Skeletal muscle satellite cell (primary cell): ENCODE results near the gene DPPA5.
"Not testable (repeated sequence)": the region's sequence is repeated elsewhere in the genome, so short reads cannot be mapped to it uniquely, and the experiment has no call there.

Source experiments
- H3K27me3 ChIP-seq: 2 replicates; pipeline ENCODE4 v1.7.0; 2013; ENCODE audit warnings: low read length; ENCODE audit not compliant: control insufficient read depth, insufficient read depth
- H3K36me3 ChIP-seq: 2 replicates; pipeline ENCODE4 v1.7.0; 2013; ENCODE audit warnings: mild to moderate bottlenecking, control low read depth, low read length; ENCODE audit not compliant: insufficient read depth
- H3K4me1 ChIP-seq: 2 replicates; pipeline ENCODE4 v1.7.0; 2013; ENCODE audit warnings: low read length; ENCODE audit not compliant: control insufficient read depth, insufficient read depth
- H3K4me2 ChIP-seq: 2 replicates; pipeline ENCODE4 v1.7.0; 2013; ENCODE audit warnings: mild to moderate bottlenecking, low read length
- H3K4me3 ChIP-seq: 2 replicates; pipeline ENCODE4 v1.7.0; 2013; ENCODE audit warnings: low read length
- H3K9ac ChIP-seq: 2 replicates; pipeline ENCODE4 v1.7.0; 2013; ENCODE audit warnings: mild to moderate bottlenecking, low read depth, low read length, moderate library complexity
- H3K9me3 ChIP-seq: replicated peaks from 2 replicates; pipeline ENCODE4 v1.7.0; 2013; ENCODE audit warnings: mild to moderate bottlenecking, control low read depth, low read length

The DPPA5 gene

GRCh38 chr6:73382462-73383113 is 28.5 kb upstream of the DPPA5 start:
- Histone ChIP-seq H3K9ac (no peak overlapping the region), H3K27me3 (no peaks in the 10 kb centered on the region), H3K36me3 (no peaks in the 10 kb centered on the region), H3K4me3 (no peak overlapping the region), H3K4me2 (no peak overlapping the region), H3K9me3 (no peaks in the 10 kb centered on the region), H3K4me1 (no peaks in the 10 kb centered on the region)

DNA sequence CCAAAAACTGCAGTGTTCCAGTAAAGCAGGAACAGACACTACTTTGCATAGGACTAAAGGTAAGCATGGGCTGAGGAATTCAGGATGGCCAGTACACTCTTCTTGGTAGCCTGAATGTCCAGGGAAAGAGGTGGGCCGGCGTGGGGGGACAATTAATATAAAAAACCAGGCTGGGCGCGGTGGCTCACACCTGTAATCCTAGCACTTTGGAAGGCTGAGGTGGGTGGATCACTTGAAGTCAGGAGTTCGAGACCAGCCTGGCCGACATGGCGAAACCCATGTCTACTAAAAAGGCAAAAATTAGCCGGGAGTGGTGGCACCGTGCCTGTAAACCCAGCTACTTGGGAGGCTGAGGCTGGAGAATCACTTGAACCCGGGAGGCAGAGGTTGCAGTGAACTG is 27.5 kb upstream of the DPPA5 start:
- not testable (repeated sequence) for H3K9ac ChIP-seq

GRCh38 chr6:73377225-73377624 is 23.1 kb upstream of the DPPA5 start:
- Histone ChIP-seq H3K4me2 (no peak overlapping the region), H3K4me3 (no peak overlapping the region), H3K9ac (no peak overlapping the region), H3K27me3 (no peaks in the 10 kb centered on the region), H3K4me1 (no peaks in the 10 kb centered on the region), H3K9me3 (no peaks in the 10 kb centered on the region), H3K36me3 (no peaks in the 10 kb centered on the region)

More for the DNA sequence above, 27.5 kb upstream of the DPPA5 start:
- H3K27me3 ChIP-seq, H3K36me3 ChIP-seq, H3K4me1 ChIP-seq, H3K4me2 ChIP-seq, H3K9me3 ChIP-seq, H3K4me3 ChIP-seq: not testable (repeated sequence)

DNA sequence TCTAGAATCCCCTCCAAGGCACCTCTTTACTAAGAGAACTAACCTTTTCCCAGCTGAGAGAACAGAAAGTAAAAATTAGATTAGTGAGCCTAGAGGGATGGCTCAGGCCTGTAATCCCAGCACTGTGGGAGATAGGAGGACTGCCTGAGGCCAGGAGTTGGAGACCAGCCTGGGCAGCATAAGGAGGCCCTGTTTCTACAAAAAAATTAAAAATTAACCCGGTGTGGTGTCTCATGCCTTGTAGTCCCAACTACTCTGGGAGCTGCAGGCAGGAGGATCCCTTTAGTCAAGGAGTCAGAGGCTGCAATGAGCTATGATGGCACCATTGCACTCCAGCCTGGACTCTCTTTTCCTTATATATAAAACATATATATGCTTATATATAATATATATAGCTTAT is 21.1 kb upstream of the DPPA5 start:
- H3K27me3 ChIP-seq = no peaks in the 10 kb centered on the region
- no peak overlapping the region for H3K4me3 ChIP-seq
- no peaks in the 10 kb centered on the region for H3K9me3 ChIP-seq
- H3K9ac ChIP-seq = no peak overlapping the region
- no peak overlapping the region for H3K4me2 ChIP-seq
- H3K36me3 ChIP-seq = no peaks in the 10 kb centered on the region
- no peaks in the 10 kb centered on the region for H3K4me1 ChIP-seq

GRCh38 chr6:73372516-73372915 is 18.4 kb upstream of the DPPA5 start:
- Histone ChIP-seq H3K4me3 (no peak overlapping the region), H3K27me3 (peaks cover 12% of the 10 kb centered on the region), H3K4me1 (no peaks in the 10 kb centered on the region), H3K36me3 (no peaks in the 10 kb centered on the region), H3K9me3 (no peaks in the 10 kb centered on the region), H3K4me2 (no peak overlapping the region), H3K9ac (no peak overlapping the region)

- no peak overlapping the region for H3K4me3 ChIP-seq
- H3K27me3 ChIP-seq = peaks cover 12% of the 10 kb centered on the region
- no peaks in the 10 kb centered on the region for H3K4me1 ChIP-seq
- H3K36me3 ChIP-seq = no peaks in the 10 kb centered on the region
- no peaks in the 10 kb centered on the region for H3K9me3 ChIP-seq
- no peak overlapping the region for H3K9ac ChIP-seq
- no peak overlapping the region for H3K4me2 ChIP-seq
These were observed 17.9 kb upstream of the DPPA5 start for GRCh38 chr6:73371984-73372383.

- no peaks in the 10 kb centered on the region for H3K4me1 ChIP-seq
- no peak within 1 kb of the TSS for H3K9ac ChIP-seq
- H3K4me3 ChIP-seq = no peak within 1 kb of the TSS
- no peaks in the 10 kb centered on the region for H3K9me3 ChIP-seq
- H3K36me3 ChIP-seq = no peaks in the 10 kb centered on the region
- H3K27me3 ChIP-seq = peaks cover 12% of the 10 kb centered on the region
- H3K4me2 ChIP-seq = no peak within 1 kb of the TSS
These were observed 15.5 kb upstream of the DPPA5 start, which contains the start of gene OOEP for GRCh38 chr6:73369563-73369962. TSS of gene OOEP (minus strand) at chr6:73369897. CDS start at chr6:73369792, 105 bp downstream.

- H3K4me2 ChIP-seq = no peak overlapping the region
These were observed 15.1 kb upstream of the DPPA5 start for GRCh38 chr6:73369157-73369556.

DNA sequence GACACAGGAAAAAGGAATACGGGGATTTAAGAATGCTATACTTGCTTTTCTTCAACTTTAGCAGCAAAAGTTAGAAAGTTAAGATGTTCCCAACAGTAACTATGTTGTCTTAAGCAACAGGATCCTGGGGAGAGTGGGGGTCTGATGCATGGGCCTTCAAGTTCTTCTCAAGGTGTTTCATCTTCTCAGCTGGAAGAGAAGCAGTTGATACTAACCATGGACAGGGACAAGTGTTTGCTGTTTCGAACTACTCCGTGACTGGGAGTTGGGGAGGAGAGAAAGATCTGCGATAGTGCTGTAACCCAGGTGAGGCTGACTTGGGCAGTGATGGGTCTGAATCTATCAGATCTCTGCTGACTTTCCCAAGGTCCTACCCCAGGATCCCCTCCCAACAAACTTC is 14.6 kb upstream of the DPPA5 start:
- Histone ChIP-seq H3K4me1 (no peaks in the 10 kb centered on the region), H3K4me2 (no peak overlapping the region), H3K27me3 (peaks cover 12% of the 10 kb centered on the region)

More at GRCh38 chr6:73369157-73369556, 15.1 kb upstream of the DPPA5 start:
- Histone ChIP-seq H3K4me1 (no peaks in the 10 kb centered on the region), H3K9ac (no peak overlapping the region), H3K9me3 (no peaks in the 10 kb centered on the region), H3K36me3 (no peaks in the 10 kb centered on the region), H3K4me3 (no peak overlapping the region), H3K27me3 (peaks cover 12% of the 10 kb centered on the region)

DNA sequence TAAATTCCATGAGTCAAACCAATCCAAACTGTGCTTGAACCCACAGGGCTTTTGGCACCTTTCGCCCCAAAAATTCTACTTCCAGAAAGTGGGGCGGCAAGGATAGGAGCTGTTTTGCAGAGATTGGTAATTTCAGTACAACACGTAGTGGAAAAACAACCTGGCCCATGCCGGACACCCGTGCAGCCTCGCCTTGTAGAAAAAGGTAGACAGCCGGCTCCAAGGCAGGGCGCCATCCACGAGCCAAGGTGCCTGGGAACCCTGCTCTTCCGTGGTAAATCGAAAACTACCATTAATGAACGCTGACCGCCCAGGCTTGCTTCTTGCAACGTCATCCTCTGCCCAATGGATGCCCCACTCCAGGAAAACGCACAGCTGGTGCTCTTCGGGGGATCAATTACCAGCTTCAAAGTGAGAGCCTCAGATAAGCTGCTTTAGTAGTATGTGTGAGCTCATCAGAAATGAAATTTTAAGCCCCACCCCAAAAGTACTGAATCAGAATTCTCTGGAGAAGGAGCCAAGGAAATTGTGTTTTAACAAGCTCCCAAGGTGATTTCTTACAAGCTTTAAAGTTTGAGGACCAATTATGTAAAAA is 13.8 kb upstream of the DPPA5 start:
- Histone ChIP-seq H3K4me1 (no peaks in the 10 kb centered on the region), H3K36me3 (no peaks in the 10 kb centered on the region), H3K9me3 (no peaks in the 10 kb centered on the region), H3K27me3 (peaks cover 12% of the 10 kb centered on the region), H3K4me3 (no peak overlapping the region), H3K4me2 (no peak overlapping the region), H3K9ac (no peak overlapping the region)

More for the DNA sequence above, 14.6 kb upstream of the DPPA5 start:
- Histone ChIP-seq H3K9ac (no peak overlapping the region), H3K4me3 (no peak overlapping the region), H3K36me3 (no peaks in the 10 kb centered on the region), H3K9me3 (no peaks in the 10 kb centered on the region)

DNA sequence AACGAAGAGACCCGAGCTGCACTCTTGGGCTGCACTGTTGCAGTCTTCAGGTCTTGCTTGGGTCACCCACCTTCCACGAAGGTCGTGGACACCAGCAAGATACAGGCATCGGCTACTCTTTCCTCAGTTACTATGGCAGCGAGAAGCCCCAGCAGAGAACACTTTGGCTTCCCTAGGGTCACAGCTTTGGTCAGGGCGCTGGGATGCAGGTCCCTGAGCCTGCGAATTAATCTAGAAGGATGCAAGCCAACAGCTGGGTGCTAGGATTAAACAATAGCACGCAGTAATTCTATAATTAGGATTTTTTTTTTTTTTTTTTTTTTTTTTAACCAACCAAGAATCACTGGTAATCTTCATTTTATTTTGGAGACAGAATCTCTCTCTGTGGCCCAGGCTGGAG is 10.5 kb upstream of the DPPA5 start:
- no peak overlapping the region for H3K4me3 ChIP-seq
- H3K4me1 ChIP-seq = no peaks in the 10 kb centered on the region
- H3K4me2 ChIP-seq = no peak overlapping the region
- H3K9ac ChIP-seq = no peak overlapping the region
- H3K27me3 ChIP-seq = peaks cover 12% of the 10 kb centered on the region
- H3K36me3 ChIP-seq = no peaks in the 10 kb centered on the region
- no peaks in the 10 kb centered on the region for H3K9me3 ChIP-seq

DNA sequence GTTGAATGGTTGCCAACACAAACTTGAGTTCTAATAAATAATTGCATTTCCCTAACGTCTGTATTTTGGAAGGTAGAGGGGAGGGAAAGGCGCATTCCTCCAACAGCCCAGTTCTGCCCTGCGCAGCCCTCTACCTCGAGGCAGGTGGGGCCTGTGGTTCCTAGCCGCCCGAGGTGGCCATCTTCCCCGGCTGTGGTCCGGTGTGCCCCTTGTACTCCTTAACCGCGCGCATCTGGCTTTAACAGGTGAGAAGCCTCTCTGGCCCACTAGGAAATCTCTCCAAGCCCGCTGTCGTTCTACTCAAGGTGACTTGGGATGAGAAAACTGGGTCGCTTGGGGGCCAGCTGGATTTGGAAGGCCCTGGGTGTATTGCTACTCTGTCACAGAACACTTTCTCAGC is 10.0 kb upstream of the DPPA5 start:
- Histone ChIP-seq H3K4me2 (no peak overlapping the region), H3K4me1 (no peaks in the 10 kb centered on the region), H3K4me3 (no peak overlapping the region), H3K9ac (no peak overlapping the region), H3K27me3 (peaks cover 12% of the 10 kb centered on the region), H3K9me3 (no peaks in the 10 kb centered on the region), H3K36me3 (no peaks in the 10 kb centered on the region)
